Measurements from ENCODE around the gene PLG. TPM values are rescaled to one million over a fixed set of nuclear protein-coding genes. Genes with fewer than 3 reads are reported as not detected.

PLG gene
- total RNA-seq, 1 experiment from 2014 or later: not detected

DNA sequence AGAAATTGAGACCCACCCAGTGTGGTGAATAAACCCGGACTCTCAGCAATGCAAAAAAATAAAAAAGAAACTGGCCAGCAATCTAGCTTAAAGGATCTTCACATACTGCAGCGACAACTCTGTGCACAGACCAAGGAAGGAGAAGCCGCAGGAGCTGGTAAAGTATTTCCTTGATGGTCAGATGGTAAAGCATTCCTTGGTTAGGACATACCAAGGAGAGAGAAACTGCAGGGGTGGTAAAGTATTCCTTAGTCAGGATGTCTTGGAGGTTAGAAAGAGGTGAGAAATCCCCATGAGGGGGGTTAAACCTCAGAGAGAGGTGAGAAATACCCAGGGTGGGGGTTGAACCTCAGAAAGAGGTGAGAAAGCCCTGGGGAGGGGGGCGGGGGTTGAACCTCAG lies 86.8 kb downstream of the PLG start:
- Histone ChIP-seq H3K27me3 (ENCODE audit: insufficient read depth, low read depth) (0 out of 2 replicates have a peak, but pooled peaks cover 4% of the 10 kb centered on the region), H3K9me2 (ENCODE audit: insufficient read depth) (no peaks in the 10 kb centered on the region), H3K4me3 (no peak overlapping the region), H3K9me3 (ENCODE audit: insufficient read depth, low read depth) (no peaks in the 10 kb centered on the region; the same call in 1 of the 2 replicates), H4K20me1 (ENCODE audit: insufficient read depth) (no peaks in the 10 kb centered on the region), H3F3A (ENCODE audit: insufficient read depth, low read depth) (no peaks in the 10 kb centered on the region), H3K4me1 (replicated peaks; ENCODE audit: insufficient read depth) (peaks cover 23% of the 10 kb centered on the region), H3K27ac (no peak overlapping the region), H2AFZ (no peak overlapping the region), H3K79me2 (ENCODE audit: low read depth) (no peaks in the 10 kb centered on the region), H3K36me3 (ENCODE audit: low read depth) (no peaks in the 10 kb centered on the region), H3K4me2 (no peak overlapping the region)
- intact Hi-C loops (cut with micrococcal nuclease; ENCODE audit: unreplicated experiment): no loop called here
- ChIA-PET POLR2A (ENCODE audit: unreplicated experiment) (no interaction called here), CTCF (no interaction called here)
- no peak for TF ChIP-seq EZH2 (IDR thresholded peaks at IDR 0.05; ENCODE audit: low read depth)
- TF ChIP-seq, protein P1, sequence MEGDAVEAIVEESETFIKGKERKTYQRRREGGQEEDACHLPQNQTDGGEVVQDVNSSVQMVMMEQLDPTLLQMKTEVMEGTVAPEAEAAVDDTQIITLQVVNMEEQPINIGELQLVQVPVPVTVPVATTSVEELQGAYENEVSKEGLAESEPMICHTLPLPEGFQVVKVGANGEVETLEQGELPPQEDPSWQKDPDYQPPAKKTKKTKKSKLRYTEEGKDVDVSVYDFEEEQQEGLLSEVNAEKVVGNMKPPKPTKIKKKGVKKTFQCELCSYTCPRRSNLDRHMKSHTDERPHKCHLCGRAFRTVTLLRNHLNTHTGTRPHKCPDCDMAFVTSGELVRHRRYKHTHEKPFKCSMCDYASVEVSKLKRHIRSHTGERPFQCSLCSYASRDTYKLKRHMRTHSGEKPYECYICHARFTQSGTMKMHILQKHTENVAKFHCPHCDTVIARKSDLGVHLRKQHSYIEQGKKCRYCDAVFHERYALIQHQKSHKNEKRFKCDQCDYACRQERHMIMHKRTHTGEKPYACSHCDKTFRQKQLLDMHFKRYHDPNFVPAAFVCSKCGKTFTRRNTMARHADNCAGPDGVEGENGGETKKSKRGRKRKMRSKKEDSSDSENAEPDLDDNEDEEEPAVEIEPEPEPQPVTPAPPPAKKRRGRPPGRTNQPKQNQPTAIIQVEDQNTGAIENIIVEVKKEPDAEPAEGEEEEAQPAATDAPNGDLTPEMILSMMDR (conservative IDR thresholded peaks at IDR 0.05): no peak
- no TSS peak for BruUV-seq (replicated peaks)
- peak in 1 of 2 experiments; percentile 35 for DNase-seq

DNA sequence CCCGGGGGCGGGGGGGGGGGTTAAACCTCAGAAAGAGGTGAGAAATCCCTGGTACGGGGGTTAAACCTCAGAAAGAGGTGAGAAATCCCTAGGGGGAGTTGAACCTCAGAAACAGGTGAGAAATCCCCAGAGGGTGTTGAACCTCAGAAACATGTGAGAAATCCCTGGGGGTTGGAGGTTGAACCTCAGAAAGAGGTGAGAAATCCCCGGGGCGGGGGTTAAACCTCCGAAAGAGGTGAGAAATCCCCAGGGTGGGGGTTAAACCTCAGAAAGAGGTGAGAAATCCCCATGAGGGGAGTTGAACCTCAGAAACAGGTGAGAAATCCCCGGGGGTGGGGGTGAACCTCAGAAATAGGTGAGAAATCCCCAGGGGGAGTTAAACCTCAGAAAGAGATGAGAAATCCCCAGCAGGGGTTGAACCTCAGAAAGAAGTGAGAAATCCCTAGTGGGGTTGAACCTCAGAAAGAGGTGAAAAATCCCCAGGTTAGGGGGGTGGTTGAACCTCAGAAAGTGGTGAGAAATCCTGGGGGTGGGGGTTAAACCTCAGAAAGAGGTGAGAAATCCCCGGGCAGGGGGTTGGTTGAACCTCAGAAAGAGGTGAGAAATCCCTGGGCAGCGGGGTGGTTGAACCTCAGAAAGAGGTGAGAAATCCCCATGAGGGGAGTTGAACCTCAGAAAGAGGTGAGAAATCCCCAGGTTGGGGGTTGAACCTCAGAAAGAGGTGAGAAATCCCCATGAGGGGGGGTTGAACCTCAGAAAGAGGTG lies 87.4 kb downstream of the PLG start:
- Histone ChIP-seq H3K9me2 (ENCODE audit: insufficient read depth) (no peaks in the 10 kb centered on the region), H3F3A (ENCODE audit: insufficient read depth, low read depth) (no peaks in the 10 kb centered on the region), H3K79me2 (ENCODE audit: low read depth) (no peaks in the 10 kb centered on the region), H4K20me1 (ENCODE audit: insufficient read depth) (no peaks in the 10 kb centered on the region), H3K9me3 (ENCODE audit: insufficient read depth, low read depth) (no peaks in the 10 kb centered on the region; the same call in 1 of the 2 replicates), H3K4me1 (replicated peaks; ENCODE audit: insufficient read depth) (peaks cover 23% of the 10 kb centered on the region), H3K4me3 (no peak overlapping the region), H3K27ac (no peak overlapping the region), H3K36me3 (ENCODE audit: low read depth) (no peaks in the 10 kb centered on the region), H3K4me2 (no peak overlapping the region), H3K27me3 (ENCODE audit: insufficient read depth, low read depth) (no peaks in the 10 kb centered on the region), H2AFZ (no peak overlapping the region)
- no TSS peak for BruUV-seq (replicated peaks)
- POLR2A ChIA-PET (ENCODE audit: unreplicated experiment): no interaction called here
- CTCF ChIA-PET: no interaction called here
- no peak for DNase-seq
- TF ChIP-seq EZH2 (IDR thresholded peaks at IDR 0.05; ENCODE audit: low read depth): no peak
- TF ChIP-seq, protein P1 (conservative IDR thresholded peaks at IDR 0.05): no peak
- intact Hi-C loops (cut with micrococcal nuclease; ENCODE audit: unreplicated experiment): no loop called here

DNA sequence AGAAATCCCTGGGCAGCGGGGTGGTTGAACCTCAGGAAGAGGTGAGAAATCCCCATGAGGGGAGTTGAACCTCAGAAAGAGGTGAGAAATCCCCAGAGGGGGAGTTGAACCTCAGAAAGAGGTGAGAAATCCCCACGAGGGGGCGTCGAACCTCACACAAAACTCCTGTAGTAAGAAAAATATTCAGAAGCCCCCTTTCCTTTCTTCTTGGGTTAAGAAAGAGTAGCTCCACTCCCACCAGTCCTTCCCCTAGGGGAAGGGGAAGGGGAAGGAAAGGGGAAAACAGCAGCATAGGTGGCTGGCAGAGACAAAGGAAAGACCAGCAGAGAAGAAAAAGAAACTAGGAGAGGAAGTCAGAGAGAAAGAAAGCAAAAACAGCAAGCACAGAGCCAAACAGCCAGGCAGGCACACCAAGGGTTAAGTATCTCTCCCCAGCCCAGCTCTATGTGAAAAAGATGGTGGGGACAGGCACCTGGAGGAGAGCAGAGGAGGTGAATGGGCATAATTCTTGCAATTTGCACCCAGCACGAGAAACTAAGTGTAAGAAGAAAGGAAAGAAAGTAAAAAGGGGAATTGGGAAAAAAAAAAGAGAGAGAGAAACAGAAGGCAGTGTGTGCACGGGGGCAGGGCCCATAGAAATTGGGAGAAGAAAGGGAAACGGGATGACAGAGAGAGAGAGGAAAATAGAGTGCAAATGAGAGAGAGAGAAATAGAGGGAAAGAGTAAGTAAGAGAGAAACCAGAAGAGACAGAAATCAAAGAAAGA lies 88.2 kb downstream of the PLG start:
- Histone ChIP-seq H3K9me2 (ENCODE audit: insufficient read depth) (no peaks in the 10 kb centered on the region), H3K36me3 (ENCODE audit: low read depth) (no peaks in the 10 kb centered on the region), H3K79me2 (ENCODE audit: low read depth) (no peaks in the 10 kb centered on the region), H3K4me1 (replicated peaks; ENCODE audit: insufficient read depth) (peaks cover 23% of the 10 kb centered on the region), H3K4me2 (no peak overlapping the region), H4K20me1 (ENCODE audit: insufficient read depth) (no peaks in the 10 kb centered on the region), H2AFZ (no peak overlapping the region), H3K27me3 (ENCODE audit: insufficient read depth, low read depth) (no peaks in the 10 kb centered on the region), H3F3A (ENCODE audit: insufficient read depth, low read depth) (no peaks in the 10 kb centered on the region), H3K4me3 (no peak overlapping the region), H3K27ac (no peak overlapping the region), H3K9me3 (ENCODE audit: insufficient read depth, low read depth) (no peaks in the 10 kb centered on the region; the same call in 1 of the 2 replicates)
- DNase-seq: no peak
- CTCF ChIA-PET: no interaction called here
- TF ChIP-seq, protein P1 (conservative IDR thresholded peaks at IDR 0.05): no peak
- no peak for TF ChIP-seq EZH2 (IDR thresholded peaks at IDR 0.05; ENCODE audit: low read depth)
- intact Hi-C loops (cut with micrococcal nuclease; ENCODE audit: unreplicated experiment): no loop called here
- BruUV-seq (replicated peaks): no TSS peak
- POLR2A ChIA-PET (ENCODE audit: unreplicated experiment): no interaction called here

Measured in PC-9 (cell line).